HG03135 (cell line): ENCODE data around the gene C22orf39.
A peak's percentile ranks its signal among the peaks of the same experiment; 100 is the strongest.
"Not testable (repeated sequence)": the region's sequence is repeated elsewhere in the genome, so short reads cannot be mapped to it uniquely, and the experiment has no call there.

ENCODE experiments used
- ATAC-seq: cut with Tn5 transposase; IDR thresholded peaks from one replicate; pipeline ENCODE4 v1.9.1; 2021; ENCODE audit warnings: mild to moderate bottlenecking, moderate library complexity; ENCODE audit not compliant: unreplicated experiment

The C22orf39 gene

DNA sequence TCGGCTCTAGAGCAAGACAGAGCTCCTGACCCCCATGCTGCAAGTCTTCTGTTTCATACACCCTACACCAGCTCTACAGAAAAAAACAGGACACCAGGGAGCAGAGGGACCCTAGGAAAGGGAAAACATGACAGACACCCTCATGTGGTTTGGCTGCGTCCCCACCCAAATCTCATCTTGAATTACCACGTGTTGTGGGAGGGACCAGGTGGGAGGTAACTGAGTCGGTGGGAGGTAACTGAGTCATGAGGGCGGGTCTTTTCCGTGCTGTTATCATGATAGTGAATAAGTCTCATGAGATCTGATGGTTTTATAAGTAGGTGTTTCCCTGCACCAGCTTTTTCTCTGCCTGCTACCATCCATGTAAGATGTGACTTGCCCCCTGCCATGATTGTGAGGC is 6.6 kb upstream of the C22orf39 start:
- no peak for ATAC-seq

DNA sequence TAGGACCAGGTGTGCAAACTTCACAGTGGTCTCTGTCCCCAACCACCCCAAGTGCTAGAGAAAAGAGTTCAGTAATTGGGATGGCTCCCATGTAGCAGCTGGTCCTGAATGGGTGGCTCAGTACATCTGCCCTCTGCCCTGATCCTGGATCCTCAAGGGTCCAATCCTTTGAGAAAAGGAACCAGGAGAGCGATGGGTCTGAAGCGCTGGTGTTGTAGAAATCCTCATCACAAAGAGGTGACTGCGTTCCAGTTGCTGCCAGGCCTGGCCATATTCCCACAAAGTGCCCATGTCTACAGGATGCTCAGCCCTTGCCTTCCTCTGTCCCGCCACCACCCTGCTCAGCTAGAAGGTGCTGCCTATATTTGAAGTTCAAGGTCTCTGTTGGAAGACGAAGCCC is 6.2 kb upstream of the C22orf39 start:
- no peak for ATAC-seq

GRCh38 chr22:19451570-19451969 is 4.1 kb upstream of the C22orf39 start:
- no peak for ATAC-seq

GRCh38 chr22:19450363-19451175 is 3.1 kb upstream of the C22orf39 start:
- ATAC-seq = no peak

DNA sequence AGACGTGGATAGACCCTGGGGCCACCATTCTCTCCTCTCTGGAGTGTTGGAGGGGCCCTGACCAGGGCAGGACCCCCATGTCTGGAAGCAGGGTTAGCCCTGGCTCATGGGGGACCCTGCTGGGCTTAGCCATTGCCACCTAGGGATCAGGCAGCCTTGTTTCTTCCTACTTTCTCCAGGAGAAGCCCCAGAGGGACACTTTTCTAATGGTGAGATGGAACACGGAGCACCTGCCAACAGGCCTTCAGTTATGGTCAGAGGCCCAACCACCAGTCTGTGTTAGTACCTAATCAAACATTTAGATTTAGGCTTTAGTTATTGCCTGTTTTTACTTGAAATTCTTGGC is 1.9 kb upstream of the C22orf39 start:
- ATAC-seq = no peak

GRCh38 chr22:19448739-19449421 is 1.4 kb upstream of the C22orf39 start:
- no peak for ATAC-seq

- peak; percentile 45 for ATAC-seq
Measured at GRCh38 chr22:19448076-19448607, 631 bp upstream of the C22orf39 start.

GRCh38 chr22:19446603-19447329 is 745 bp downstream of the C22orf39 start:
- ATAC-seq = no peak

DNA sequence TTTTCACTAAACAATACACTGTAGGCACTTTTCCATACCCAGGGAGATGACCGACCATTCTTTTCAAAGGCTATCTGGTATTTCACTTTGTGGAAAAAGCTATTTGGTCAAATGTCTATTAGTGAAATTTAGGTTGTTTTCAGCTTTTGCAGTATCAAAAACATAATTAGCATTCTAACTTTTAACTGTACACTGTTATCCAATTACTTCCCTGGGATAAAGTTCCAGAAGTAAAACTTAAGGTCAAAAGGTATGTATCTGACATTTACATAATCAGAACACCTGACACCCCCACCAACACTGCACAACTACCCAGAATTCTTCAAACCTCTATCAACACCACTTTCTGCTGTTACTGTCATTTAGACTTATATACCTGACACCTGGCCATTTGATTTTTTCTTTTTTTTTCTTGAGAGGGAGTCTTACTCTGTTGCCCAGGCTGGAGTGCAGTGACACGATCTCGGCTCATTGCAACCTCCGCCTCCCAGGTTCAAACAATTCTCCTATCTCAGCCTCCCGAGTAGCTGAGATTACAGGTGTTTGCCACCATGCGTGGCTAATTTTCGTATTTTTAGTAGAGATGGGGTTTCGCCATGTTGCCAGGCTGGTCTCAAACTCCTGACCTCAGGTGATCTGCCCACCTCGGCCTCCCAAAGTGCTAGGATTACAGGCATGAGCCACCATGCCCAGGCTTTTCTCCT is 2.1 kb downstream of the C22orf39 start:
- not testable (repeated sequence) for ATAC-seq

DNA sequence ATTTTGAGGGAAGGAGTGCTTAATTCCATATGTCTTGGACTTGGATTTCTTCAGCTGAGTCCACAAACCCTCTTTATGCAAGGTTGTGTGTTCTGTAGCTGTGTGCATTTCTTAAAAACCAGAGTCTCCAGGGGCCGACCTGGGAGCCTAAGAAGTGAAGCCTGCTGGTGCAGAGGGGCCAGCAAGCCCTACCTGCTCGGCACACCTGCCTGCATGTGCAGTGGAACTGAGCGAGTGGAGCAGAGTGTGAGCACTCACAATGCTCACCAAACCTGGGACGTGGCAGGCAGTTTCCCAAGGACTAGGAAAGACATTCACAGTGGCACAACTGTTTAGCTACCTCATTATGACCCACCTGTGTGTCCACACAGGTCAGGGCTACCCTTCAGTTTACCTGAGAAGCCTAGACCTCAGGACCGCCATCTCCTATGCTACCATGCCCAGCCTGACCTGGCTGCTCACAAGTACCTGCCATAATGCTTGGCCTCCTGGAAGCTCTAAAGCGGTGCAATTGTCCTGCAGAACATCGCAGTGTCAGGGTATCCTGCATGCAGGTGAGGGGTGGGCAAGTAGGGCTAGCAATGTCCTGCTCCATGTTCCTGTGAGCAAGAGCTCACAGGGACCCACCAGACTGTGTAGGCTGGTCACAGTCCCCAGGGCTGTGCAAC is 3.8 kb downstream of the C22orf39 start:
- ATAC-seq = no peak

- ATAC-seq = no peak
Measured at GRCh38 chr22:19442166-19442565, 5.3 kb downstream of the C22orf39 start.

DNA sequence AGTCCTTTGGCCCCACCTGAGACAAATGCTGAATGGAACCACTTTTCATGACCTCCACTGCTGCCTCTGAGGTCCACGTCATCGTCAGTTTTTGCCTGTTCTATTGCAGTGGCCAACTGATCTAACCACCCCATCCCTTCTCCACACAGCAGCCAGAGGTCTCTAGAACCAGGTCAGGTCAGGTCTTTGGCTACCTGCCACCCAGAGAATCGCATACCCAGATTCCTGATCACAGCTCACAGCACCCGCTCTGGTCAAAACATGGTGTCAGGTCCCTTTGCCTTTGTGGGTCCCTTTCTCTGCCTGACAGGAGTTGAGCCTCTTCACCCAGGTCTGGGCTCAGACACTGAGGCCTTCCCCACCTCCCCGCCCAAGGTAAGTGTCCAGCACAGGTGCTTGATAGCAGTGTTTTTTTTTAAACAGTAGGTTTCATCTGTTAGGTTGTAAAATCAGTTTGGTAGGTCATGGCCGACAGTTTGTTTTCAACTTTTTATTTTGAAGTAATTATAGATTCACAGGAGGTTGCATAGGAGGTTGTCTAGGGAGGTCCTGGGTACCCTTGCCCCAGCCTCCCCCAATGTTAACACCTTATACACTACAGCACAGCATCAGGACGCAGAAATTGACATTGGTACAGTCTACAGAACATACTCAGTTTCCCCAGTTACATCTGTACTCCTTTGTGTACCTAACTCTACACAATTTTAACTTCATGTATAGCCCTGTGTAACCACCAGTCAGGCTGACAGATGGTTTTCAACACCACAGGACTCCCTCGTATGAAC is 6.9 kb downstream of the C22orf39 start:
- no peak for ATAC-seq

- ATAC-seq = no peak
Measured at GRCh38 chr22:19438298-19438697, 9.2 kb downstream of the C22orf39 start.

GRCh38 chr22:19436444-19437161 is 10.9 kb downstream of the C22orf39 start:
- not testable (repeated sequence) for ATAC-seq

GRCh38 chr22:19434829-19435580 is 12.5 kb downstream of the C22orf39 start:
- ATAC-seq = no peak

- no peak for ATAC-seq
Measured at GRCh38 chr22:19434401-19434800, 13.1 kb downstream of the C22orf39 start.

DNA sequence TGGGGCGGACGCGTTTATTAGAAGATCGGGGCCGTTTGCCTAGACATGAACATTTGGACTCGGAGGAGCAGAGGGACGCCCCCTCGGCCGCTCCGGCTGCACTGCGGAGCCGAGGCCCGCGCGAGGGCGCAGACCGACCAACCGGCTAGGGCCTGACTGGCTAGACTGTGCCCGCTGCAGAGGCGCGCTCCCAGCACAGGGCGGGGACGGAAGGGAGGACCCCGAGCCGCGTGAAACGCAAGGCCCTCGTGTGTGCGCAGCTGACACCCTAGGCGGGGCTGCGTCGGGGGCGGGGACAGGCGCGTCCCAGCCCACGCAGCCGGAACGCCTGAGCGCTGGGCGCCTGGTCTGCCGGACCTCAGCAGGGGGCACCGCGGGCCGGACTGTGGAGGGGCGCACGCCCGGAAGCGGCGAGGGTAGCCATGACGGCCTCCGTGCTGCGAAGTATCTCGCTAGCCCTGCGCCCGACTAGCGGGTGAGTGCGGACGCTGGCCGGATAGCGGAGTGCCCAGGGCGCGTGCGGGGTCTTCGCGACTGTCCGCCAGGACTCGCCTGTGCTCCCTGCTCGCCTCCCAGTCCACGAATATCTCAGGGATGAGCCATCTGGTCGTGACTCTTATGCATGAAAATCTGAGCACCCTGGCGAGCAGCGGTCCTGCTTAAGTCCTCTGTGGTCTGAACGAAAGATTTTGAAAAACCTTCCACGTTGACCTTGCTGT is 15.2 kb downstream of the C22orf39 start, which contains the start of gene MRPL40:
MRPL40 (plus strand) TSS at position 413 of the 719 bp plus-strand sequence; CDS start at position 423, 10 bp downstream.
- peak; percentile 63 for ATAC-seq
